ENCODE results near the gene SRPRA. TPM values are rescaled to one million over a fixed set of nuclear protein-coding genes. Genes with fewer than 3 reads are reported as not detected.

SRPRA gene
- total and polyA plus RNA-seq, 9 donors = 45.3 to 115 (median 86.0) TPM

DNA sequence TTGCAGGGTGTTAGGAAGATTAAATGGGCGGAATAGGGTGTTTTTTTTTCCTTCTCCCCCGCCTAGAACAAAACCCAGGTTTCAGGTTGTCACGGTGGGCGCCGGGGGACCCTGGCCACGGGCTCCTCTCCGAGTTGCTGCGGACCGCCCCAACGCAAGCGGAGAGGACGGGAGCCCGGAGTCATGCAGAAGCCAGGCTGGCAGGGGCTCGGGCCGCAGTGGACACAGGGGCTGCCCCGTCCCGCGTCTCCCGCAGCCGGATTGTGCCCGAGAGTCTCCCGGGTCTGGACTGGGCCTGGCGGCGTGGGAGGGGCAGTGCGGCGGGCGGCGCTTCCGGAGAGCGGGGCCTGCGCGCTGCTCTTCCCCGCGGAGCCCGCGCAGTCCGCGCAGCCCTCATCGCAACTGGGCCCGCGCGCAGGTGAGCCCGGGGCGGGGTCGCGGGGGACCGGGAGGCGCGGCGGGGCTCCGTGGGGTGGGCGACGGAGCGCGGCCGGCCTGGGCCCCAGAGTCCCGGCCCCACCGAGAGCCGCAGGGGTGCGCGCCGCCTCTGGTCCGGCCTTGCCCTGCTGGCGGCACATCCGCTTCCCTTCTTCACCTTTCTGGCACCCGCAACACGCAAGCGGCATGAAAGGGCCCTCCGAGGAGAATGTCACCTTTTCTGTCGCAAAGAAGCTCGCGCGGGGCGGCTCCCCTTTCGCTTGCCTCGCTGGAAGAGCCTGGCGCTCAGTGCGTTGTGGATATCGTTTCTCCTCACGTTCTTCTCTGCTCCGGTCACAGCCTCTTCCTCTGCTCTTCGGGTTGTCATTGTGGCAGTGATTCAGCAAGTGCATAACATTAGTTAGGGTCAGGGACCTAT lies 14.3 kb upstream of the SRPRA start, which contains the start of gene TIRAP:
TSS of gene TIRAP (plus strand) at position 358 of the 856 bp plus-strand sequence. CDS start 7,802 bp downstream, outside the sequence.
- H3K9me3 ChIP-seq = no peaks in the 10 kb centered on the region
- TF ChIP-seq, protein P1, sequence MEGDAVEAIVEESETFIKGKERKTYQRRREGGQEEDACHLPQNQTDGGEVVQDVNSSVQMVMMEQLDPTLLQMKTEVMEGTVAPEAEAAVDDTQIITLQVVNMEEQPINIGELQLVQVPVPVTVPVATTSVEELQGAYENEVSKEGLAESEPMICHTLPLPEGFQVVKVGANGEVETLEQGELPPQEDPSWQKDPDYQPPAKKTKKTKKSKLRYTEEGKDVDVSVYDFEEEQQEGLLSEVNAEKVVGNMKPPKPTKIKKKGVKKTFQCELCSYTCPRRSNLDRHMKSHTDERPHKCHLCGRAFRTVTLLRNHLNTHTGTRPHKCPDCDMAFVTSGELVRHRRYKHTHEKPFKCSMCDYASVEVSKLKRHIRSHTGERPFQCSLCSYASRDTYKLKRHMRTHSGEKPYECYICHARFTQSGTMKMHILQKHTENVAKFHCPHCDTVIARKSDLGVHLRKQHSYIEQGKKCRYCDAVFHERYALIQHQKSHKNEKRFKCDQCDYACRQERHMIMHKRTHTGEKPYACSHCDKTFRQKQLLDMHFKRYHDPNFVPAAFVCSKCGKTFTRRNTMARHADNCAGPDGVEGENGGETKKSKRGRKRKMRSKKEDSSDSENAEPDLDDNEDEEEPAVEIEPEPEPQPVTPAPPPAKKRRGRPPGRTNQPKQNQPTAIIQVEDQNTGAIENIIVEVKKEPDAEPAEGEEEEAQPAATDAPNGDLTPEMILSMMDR (IDR thresholded peaks at IDR 0.05) = peak in 2 of 3 donors; percentile 30 to 47
- TF ChIP-seq EP300 (IDR thresholded peaks at IDR 0.05) = no peak
- peak; percentile 22 for TF ChIP-seq POLR2A (IDR thresholded peaks at IDR 0.05)
- no peaks in the 10 kb centered on the region for H3K27me3 ChIP-seq
- peaks cover 4% of the 10 kb centered on the region for H3K4me1 ChIP-seq (ENCODE audit: insufficient read depth)
- peak within 1 kb of the TSS; percentile 83 to 95 for H3K27ac ChIP-seq
- peak; percentile 74 to 83 (median 79) for DNase-seq
- intact Hi-C loops (cut with DNase I) = loop anchor here in 1 of 4 donors (5.0 kb wide), 1 partner anchor 71 kb away; the partner anchor contains the start of genes FAM118B and RPUSD4
- H3K36me3 ChIP-seq = no peaks in the 10 kb centered on the region
- WGBS, 3 donors = 0 to 1% (median 1%) methylated on average over 49 to 82 of the region's 82 CpGs
- peak within 1 kb of the TSS; percentile 62 for H3K4me3 ChIP-seq

DNA sequence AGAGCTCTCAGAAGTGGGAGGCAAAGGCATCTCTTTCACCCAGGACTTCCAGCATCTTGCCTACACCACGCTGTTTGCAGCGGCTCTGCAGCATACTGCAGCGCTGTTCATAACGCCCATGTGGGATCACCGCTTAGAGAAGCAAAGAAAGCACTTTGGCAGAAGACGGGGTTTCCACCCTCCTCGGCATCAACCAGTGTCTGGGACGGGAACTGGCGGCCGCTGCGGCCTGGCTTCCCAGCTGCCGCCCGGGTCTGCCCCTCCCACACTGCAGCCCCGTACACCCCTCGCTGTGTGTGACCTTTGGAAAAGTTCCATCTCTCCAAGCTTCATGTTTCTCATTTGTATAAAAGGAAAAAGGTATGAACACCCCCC lies 13.7 kb upstream of the SRPRA start:
- Histone ChIP-seq H3K36me3 (no peaks in the 10 kb centered on the region), H3K9me3 (no peaks in the 10 kb centered on the region), H3K27ac (peak overlapping the region; percentile 83 to 95), H3K4me3 (peak overlapping the region; percentile 62), H3K4me1 (ENCODE audit: insufficient read depth) (peaks cover 4% of the 10 kb centered on the region), H3K27me3 (no peaks in the 10 kb centered on the region)
- peak; percentile 52 to 68 (median 61) for DNase-seq
- no peak for TF ChIP-seq EP300 (IDR thresholded peaks at IDR 0.05)
- TF ChIP-seq, protein P1 (IDR thresholded peaks at IDR 0.05) = no peak
- no peak for TF ChIP-seq POLR2A (IDR thresholded peaks at IDR 0.05)
- intact Hi-C loops (cut with DNase I) = loop anchor here in 1 of 4 donors (5.0 kb wide), 1 partner anchor 70 kb away; the partner anchor contains the start of genes FAM118B and RPUSD4
- 0 to 1% (median 0%) methylated on average over 15 of the region's 15 CpGs for WGBS, 3 donors

DNA sequence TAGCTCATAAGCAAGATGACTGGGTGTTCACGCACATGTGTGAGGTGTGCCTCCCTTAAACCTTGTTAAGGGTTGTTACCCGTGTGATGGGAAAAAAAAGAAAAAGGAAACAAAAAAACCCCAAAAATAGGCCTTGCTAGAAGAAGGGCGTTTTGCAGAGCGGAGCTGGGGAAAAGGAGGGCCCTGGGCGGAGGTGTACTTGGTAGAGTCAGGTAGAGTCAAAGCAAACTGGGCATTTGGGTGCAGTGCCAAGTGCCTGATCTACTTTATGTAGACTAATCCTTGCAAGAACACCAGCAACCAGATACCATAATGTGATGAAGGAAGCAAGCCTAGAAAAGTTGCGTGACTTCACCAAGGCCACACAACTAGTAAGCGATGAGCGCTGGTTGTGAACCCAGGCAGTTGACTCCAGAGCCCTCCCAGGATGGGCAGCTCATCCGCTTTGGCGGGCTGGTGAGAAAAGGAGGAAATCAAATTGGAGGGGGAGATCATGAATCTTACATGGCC lies 13.0 kb upstream of the SRPRA start:
- DNase-seq = no peak
- no peak overlapping the region for H3K4me3 ChIP-seq
- peaks cover 4% of the 10 kb centered on the region for H3K4me1 ChIP-seq (ENCODE audit: insufficient read depth)
- H3K9me3 ChIP-seq = no peaks in the 10 kb centered on the region
- TF ChIP-seq, protein P1 (IDR thresholded peaks at IDR 0.05) = no peak
- TF ChIP-seq POLR2A (IDR thresholded peaks at IDR 0.05) (no peak), EP300 (IDR thresholded peaks at IDR 0.05) (no peak)
- intact Hi-C loops (cut with DNase I) = loop anchor here in 1 of 4 donors (5.0 kb wide), 1 partner anchor 69 kb away; the partner anchor contains the start of genes FAM118B and RPUSD4
- H3K27me3 ChIP-seq = no peaks in the 10 kb centered on the region
- 89 to 93% (median 91%) methylated on average over 10 of the region's 10 CpGs for WGBS, 3 donors
- H3K27ac ChIP-seq = peak overlapping the region in 1 of 2 donors; percentile 95
- H3K36me3 ChIP-seq = no peaks in the 10 kb centered on the region

DNA sequence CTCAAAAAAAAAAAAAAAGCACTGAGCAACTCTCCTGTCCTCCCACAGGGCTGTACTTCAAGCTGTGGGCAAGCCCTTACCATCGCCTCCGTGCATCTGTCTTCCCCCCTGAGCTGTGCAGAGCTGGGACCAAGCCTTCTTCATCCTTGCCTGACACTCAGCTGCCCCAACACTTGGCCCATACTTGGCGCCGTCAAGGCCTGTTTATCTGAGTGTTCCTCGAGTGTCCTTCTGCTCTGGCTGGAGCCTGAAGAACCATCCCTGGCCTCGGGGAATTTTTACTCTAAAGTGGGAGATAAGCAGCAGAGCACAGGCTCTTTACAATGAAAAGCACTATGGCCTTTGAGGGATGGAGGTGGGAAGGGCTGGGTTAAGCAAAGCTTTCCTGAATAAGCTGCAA lies 12.6 kb upstream of the SRPRA start:
- H3K4me1 ChIP-seq (ENCODE audit: insufficient read depth) = peaks cover 4% of the 10 kb centered on the region
- intact Hi-C loops (cut with DNase I) = loop anchor here in 1 of 4 donors (5.0 kb wide), 1 partner anchor 69 kb away; the partner anchor contains the start of genes FAM118B and RPUSD4
- 60 to 79% (median 70%) methylated on average over 6 of the region's 6 CpGs for WGBS, 3 donors
- no peaks in the 10 kb centered on the region for H3K27me3 ChIP-seq
- DNase-seq = no peak
- no peak for TF ChIP-seq EP300 (IDR thresholded peaks at IDR 0.05)
- TF ChIP-seq POLR2A (IDR thresholded peaks at IDR 0.05) = no peak
- TF ChIP-seq, protein P1 (IDR thresholded peaks at IDR 0.05) = no peak
- H3K4me3 ChIP-seq = no peak overlapping the region
- peak overlapping the region in 1 of 2 donors; percentile 10 for H3K27ac ChIP-seq
- no peaks in the 10 kb centered on the region for H3K9me3 ChIP-seq
- no peaks in the 10 kb centered on the region for H3K36me3 ChIP-seq
